ENCODE measurements around the gene COMMD2. TPM values are rescaled to one million over a fixed set of nuclear protein-coding genes. Genes with fewer than 3 reads are reported as not detected.

COMMD2 gene
- total and polyA plus RNA-seq, 2 of the 4 experiments (the other 2 are of a cell fraction): 23.6 to 46.1 TPM

- TF ChIP-seq USF2 (IDR thresholded peaks at IDR 0.05; ENCODE audit: low read depth, low read length) (no peak), RAD21 (IDR thresholded peaks at IDR 0.05; ENCODE audit: low read length) (no peak), CEBPB (IDR thresholded peaks at IDR 0.05; ENCODE audit: low read depth, low read length) (no peak)
These were observed 20.1 kb downstream of the COMMD2 start (continued) for GRCh38 chr3:149732234-149732633.

GRCh38 chr3:149727656-149728055 is 24.6 kb downstream of the COMMD2 start:
- intact Hi-C loops (cut with micrococcal nuclease): no loop called here
- H3K14ac ChIP-seq (replicated peaks; ENCODE audit: low read depth, low read length): no peak overlapping the region
- no peak overlapping the region for H3K56ac ChIP-seq (ENCODE audit: extremely low read depth, insufficient read depth, low read length)
- H3K4ac ChIP-seq (ENCODE audit: low read depth, low read length): no peak overlapping the region
- no TSS peak for BruUV-seq (replicated peaks)
- no peak overlapping the region for H3K18ac ChIP-seq (ENCODE audit: low read depth, low read length)
- dilution Hi-C loops (cut with HindIII; ENCODE audit: low sequenced_read_pairs, unreplicated experiment): loop anchor here (25.0 kb wide), 1 partner anchor 215 kb away; no protein-coding TSS in a partner anchor
- no peak overlapping the region for H2BK5ac ChIP-seq (ENCODE audit: low read depth, low read length, poor library complexity, severe bottlenecking)
- DNase-seq (no peak), ATAC-seq (ENCODE audit: low read depth) (no peak)
- H3K4me1 ChIP-seq (ENCODE audit: control insufficient read depth, insufficient read depth, low read length): no peaks in the 10 kb centered on the region
- no peak overlapping the region for H3K4me2 ChIP-seq (ENCODE audit: low read depth, low read length)
- no peak overlapping the region for H4K91ac ChIP-seq (ENCODE audit: insufficient read depth, low read depth, low read length)
- CTCF ChIA-PET: no interaction called here
- no peaks in the 10 kb centered on the region for H3K79me1 ChIP-seq (ENCODE audit: low read depth in 1 of 2, low read length in 2 of 2)
- H3K36me3 ChIP-seq (ENCODE audit: control insufficient read depth, insufficient read depth, low read length): no peaks in the 10 kb centered on the region
- no peak overlapping the region for H3K9ac ChIP-seq (ENCODE audit: low read depth, low read length)
- H2BK120ac ChIP-seq (ENCODE audit: low read depth, low read length): no peak overlapping the region
- in situ Hi-C loops (cut with MboI; ENCODE audit: low sequenced_read_pairs): no loop called here
- no peak overlapping the region for H4K5ac ChIP-seq (ENCODE audit: low read depth, low read length)
- no peak overlapping the region for H3K27ac ChIP-seq (ENCODE audit: insufficient read depth, low read length)
- no peak for TF ChIP-seq MAFK (IDR thresholded peaks at IDR 0.05; ENCODE audit: low read depth, low read length)
- TF ChIP-seq CEBPB (IDR thresholded peaks at IDR 0.05; ENCODE audit: low read depth, low read length): no peak
- TF ChIP-seq RCOR1 (IDR thresholded peaks at IDR 0.05; ENCODE audit: insufficient replicate concordance, low read length): no peak
- TF ChIP-seq MXI1 (IDR thresholded peaks at IDR 0.05; ENCODE audit: borderline replicate concordance, low read depth, low read length): no peak
- peaks cover 1% of the 10 kb centered on the region; the same call in 1 of the 2 replicates for H3K27me3 ChIP-seq (ENCODE audit: control insufficient read depth, insufficient read depth, low read length)
- H4K20me1 ChIP-seq (ENCODE audit: insufficient read depth, low read length): no peaks in the 10 kb centered on the region
- H2AFZ ChIP-seq (replicated peaks; ENCODE audit: low read length, poor library complexity): no peak overlapping the region
- no peak overlapping the region for H2BK15ac ChIP-seq (ENCODE audit: low read depth, low read length)
- H3K9me3 ChIP-seq (ENCODE audit: control insufficient read depth, insufficient read depth, low read length): no peaks in the 10 kb centered on the region
- no peak overlapping the region for H4K8ac ChIP-seq (ENCODE audit: low read depth in 2 of 2, low read length in 2 of 2)
- H2AK5ac ChIP-seq (ENCODE audit: low read depth, low read length): no peak overlapping the region
- H3K9me1 ChIP-seq (ENCODE audit: insufficient read depth, low read length): no peaks in the 10 kb centered on the region
- no CpG with 5 or more reads among the region's 2 CpGs for WGBS, 2 experiments (ENCODE audit: extremely low coverage in 2 of 2, insufficient read length in 1 of 2)
- POLR2A ChIA-PET (ENCODE audit: unreplicated experiment): no interaction called here
- H3K23ac ChIP-seq (ENCODE audit: low read depth, low read length): no peak overlapping the region
- no peak overlapping the region for H3K4me3 ChIP-seq (ENCODE audit: insufficient read depth, low read depth, low read length)
- no peak overlapping the region for H2BK20ac ChIP-seq (ENCODE audit: low read depth, low read length)
- no peak overlapping the region for H2AK9ac ChIP-seq (replicated peaks; ENCODE audit: low read depth, low read length, poor library complexity)

Measured in IMR-90 (cell line).